GM12874 (cell line): ENCODE data around the gene FBXL7.

Experiments
- CTCF ChIP-seq: IDR thresholded peaks from 2 replicates; pipeline ENCODE4 v1.5.1; 2011; ENCODE audit warnings: low read depth, mild to moderate bottlenecking, control low read depth, low read length, moderate library complexity; ENCODE audit not compliant: insufficient read depth

Gene FBXL7

DNA sequence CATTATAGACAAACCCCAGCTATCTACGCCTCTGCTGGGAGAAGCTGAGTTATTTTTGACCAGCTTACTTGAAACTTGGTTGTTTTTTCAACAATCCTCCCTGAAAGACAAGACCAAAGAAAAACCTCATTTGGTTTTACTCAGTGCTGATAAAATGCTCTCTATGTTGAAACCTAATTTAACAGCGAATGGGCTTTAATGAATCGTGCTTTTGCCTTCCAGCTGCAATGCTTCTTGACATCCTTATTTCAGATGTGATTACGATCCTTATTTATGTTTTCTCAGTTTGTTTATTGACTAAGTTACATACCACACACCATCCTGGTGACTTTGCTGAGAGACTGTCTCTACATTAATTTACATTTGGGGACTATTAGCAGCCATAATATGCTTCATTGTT, 179.2 kb downstream of the FBXL7 start:
- TF ChIP-seq CTCF: no peak

DNA sequence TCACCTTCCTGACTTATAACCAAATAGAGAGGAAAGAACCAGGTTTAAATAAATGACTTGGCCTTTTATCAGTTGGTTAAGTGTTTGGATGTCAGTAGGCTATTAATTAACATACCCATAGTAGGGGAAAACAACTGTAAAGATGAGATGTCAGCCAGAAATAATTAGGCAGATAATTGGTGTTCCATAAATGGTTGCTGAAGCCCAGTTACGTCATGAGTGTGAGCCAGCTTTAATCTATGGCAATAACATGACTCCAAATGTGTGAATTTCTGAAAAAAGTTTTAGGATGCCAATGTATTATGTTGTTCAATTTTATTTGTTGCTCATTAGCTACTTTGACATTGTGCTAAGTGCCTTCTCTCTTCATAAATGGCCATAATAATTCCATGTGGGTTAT, 180.5 kb downstream of the FBXL7 start:
- no peak for TF ChIP-seq CTCF

DNA sequence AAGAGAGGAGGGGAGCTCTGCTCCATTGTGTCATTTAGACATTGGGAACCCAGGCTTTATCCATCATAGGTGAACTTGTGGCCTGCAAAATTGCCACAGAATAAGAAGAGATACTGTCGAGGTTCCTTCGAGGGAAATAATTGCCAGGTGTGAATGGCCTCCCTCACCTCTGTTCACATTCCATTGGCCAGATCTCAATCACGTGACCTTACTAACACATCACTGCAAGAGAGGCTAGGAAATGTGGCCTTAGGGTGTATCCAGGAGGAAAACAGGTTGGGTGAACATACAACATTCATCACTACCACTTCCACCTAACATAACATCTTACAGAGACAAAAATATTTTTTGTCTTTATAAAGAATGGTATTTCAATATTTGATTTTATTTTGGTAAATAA, 182.1 kb downstream of the FBXL7 start:
- TF ChIP-seq CTCF: no peak

GRCh38 chr5:15682566-15682965, 182.6 kb downstream of the FBXL7 start:
- no peak for TF ChIP-seq CTCF

DNA sequence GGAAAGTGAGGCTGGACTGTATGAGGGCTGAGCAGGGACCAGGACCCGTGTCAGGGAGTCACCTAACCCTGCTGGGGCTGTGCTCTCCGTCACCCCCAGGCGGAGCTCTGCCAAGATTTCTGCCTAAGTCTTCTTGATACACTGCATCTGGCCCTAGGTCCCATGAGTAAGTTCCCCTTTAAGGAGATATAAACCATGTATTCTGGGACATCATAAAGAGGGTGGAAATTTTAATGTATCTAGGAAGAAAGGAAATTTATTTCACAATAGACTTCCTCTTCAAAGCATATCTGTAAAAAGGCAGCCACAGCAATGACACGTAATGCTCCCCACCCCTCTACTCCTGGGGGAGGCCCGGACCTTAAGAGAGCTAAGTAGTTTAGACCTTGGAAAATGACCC, 183.4 kb downstream of the FBXL7 start:
- TF ChIP-seq CTCF: peak; percentile 22

GRCh38 chr5:15687401-15687800, 187.4 kb downstream of the FBXL7 start:
- no peak for TF ChIP-seq CTCF

GRCh38 chr5:15689836-15690235, 189.9 kb downstream of the FBXL7 start:
- TF ChIP-seq CTCF: no peak

GRCh38 chr5:15690611-15691010, 190.6 kb downstream of the FBXL7 start:
- no peak for TF ChIP-seq CTCF
